Osteoblast (primary cell): ENCODE results near the gene BUD23. TPM values are rescaled to one million over a fixed set of nuclear protein-coding genes. Genes with fewer than 3 reads are reported as not detected.
A peak's percentile ranks its signal among the peaks of the same experiment; 100 is the strongest.

Source experiments
- DNase-seq: peaks from one replicate; pipeline ENCODE4 v3.0.0; 2011; ENCODE audit warnings: low spot score, mixed read lengths; ENCODE audit not compliant: insufficient read length; ENCODE audit errors: missing footprints
- H2AFZ ChIP-seq: 2 replicates; pipeline ENCODE4 v1.6.0; 2011; ENCODE audit warnings: mild to moderate bottlenecking, low read length
- H3K27ac ChIP-seq: 2 replicates; pipeline ENCODE4 v1.5.1; 2011; ENCODE audit warnings: mild to moderate bottlenecking, low read depth, low read length, moderate library complexity
- H3K27me3 ChIP-seq: 2 replicates; pipeline ENCODE4 v1.6.0; 2012; ENCODE audit warnings: mild to moderate bottlenecking, control low read depth, inconsistent platforms, low read length, moderate library complexity; ENCODE audit not compliant: insufficient read depth
- H3K36me3 ChIP-seq: 2 replicates; pipeline ENCODE4 v1.5.1; 2011; ENCODE audit warnings: mild to moderate bottlenecking, low read length, control low read depth, moderate library complexity; ENCODE audit not compliant: insufficient read depth
- H3K4me1 ChIP-seq: 2 replicates; pipeline ENCODE4 v1.5.1; 2011; ENCODE audit warnings: mild to moderate bottlenecking, low read length, control low read depth, moderate library complexity; ENCODE audit not compliant: insufficient read depth
- H3K4me2 ChIP-seq: 2 replicates; pipeline ENCODE4 v1.6.0; 2011; ENCODE audit warnings: mild to moderate bottlenecking, low read length; ENCODE audit not compliant: insufficient read depth
- H3K4me3 ChIP-seq: fragments of 200-600 bp; sonication (generic); 3 replicates; pipeline ENCODE4 v1.5.1; 2012; ENCODE audit warnings: mild to moderate bottlenecking, low read length, inconsistent platforms; ENCODE audit not compliant: insufficient read depth
- H3K79me2 ChIP-seq: 2 replicates; pipeline ENCODE4 v1.6.0; 2012; ENCODE audit warnings: mild to moderate bottlenecking, low read length, control low read depth, inconsistent platforms; ENCODE audit not compliant: insufficient read depth
- H3K9me3 ChIP-seq: 2 replicates; pipeline ENCODE4 v1.5.1; 2011; ENCODE audit warnings: low read depth, low read length, control low read depth
- H4K20me1 ChIP-seq: 2 replicates; pipeline ENCODE4 v1.6.0; 2012; ENCODE audit warnings: mild to moderate bottlenecking, low read length, control low read depth; ENCODE audit not compliant: insufficient read depth
- CTCF ChIP-seq: IDR thresholded peaks from 2 replicates; pipeline ENCODE4 v1.5.1; 2011; ENCODE audit warnings: mild to moderate bottlenecking, low read depth, low read length, moderate library complexity; ENCODE audit errors: extremely low read depth
- total RNA-seq: library from RNA; depleted of rRNA; stranded (reverse); fragments of >200 nt; gene quantifications from 2 replicates; pipeline ENCODE4 v1.2.3, GENCODE V29; 2012

The BUD23 gene
- total RNA-seq, 1 donor: 36.9 TPM

- Histone ChIP-seq H3K9me3 (no peaks in the 10 kb centered on the region), H3K4me2 (peak overlapping the region; percentile 41), H2AFZ (no peak overlapping the region), H4K20me1 (peaks cover 64% of the 10 kb centered on the region), H3K79me2 (peaks cover 50% of the 10 kb centered on the region), H3K4me3 (no peak overlapping the region), H3K4me1 (peaks cover 31% of the 10 kb centered on the region), H3K27me3 (no peaks in the 10 kb centered on the region), H3K27ac (peak overlapping the region; percentile 53), H3K36me3 (peaks cover 61% of the 10 kb centered on the region)
- DNase-seq: peak; percentile 99
- no peak for TF ChIP-seq CTCF
These were observed 21.5 kb downstream of the BUD23 start for GRCh38 chr7:73704640-73705550.

- Histone ChIP-seq H4K20me1 (peaks cover 62% of the 10 kb centered on the region), H3K4me1 (peaks cover 31% of the 10 kb centered on the region), H3K27me3 (no peaks in the 10 kb centered on the region), H3K36me3 (peaks cover 55% of the 10 kb centered on the region), H3K9me3 (no peaks in the 10 kb centered on the region), H3K4me3 (no peak overlapping the region), H2AFZ (no peak overlapping the region), H3K4me2 (peak overlapping the region; percentile 41), H3K79me2 (peaks cover 55% of the 10 kb centered on the region), H3K27ac (peak overlapping the region; percentile 53)
- no peak for DNase-seq
- no peak for TF ChIP-seq CTCF
These were observed 22.1 kb downstream of the BUD23 start for GRCh38 chr7:73705551-73705920.

GRCh38 chr7:73706126-73707044 lies 23.0 kb downstream of the BUD23 start:
- H3K9me3 ChIP-seq: no peaks in the 10 kb centered on the region
- H3K79me2 ChIP-seq: peaks cover 64% of the 10 kb centered on the region
- no peak overlapping the region for H3K4me2 ChIP-seq
- H3K27me3 ChIP-seq: no peaks in the 10 kb centered on the region
- H3K36me3 ChIP-seq: peaks cover 48% of the 10 kb centered on the region
- peak; percentile 95 for DNase-seq
- peaks cover 31% of the 10 kb centered on the region for H3K4me1 ChIP-seq
- peaks cover 62% of the 10 kb centered on the region for H4K20me1 ChIP-seq
- no peak overlapping the region for H3K4me3 ChIP-seq
- H2AFZ ChIP-seq: no peak overlapping the region
- peak overlapping the region; percentile 53 for H3K27ac ChIP-seq
- TF ChIP-seq CTCF: no peak
